AG10803 (cell line): ENCODE measurements around the gene LONP1.

ENCODE experiments used
- DNase-seq: peaks from one replicate; pipeline ENCODE4 v3.0.0; 2010; ENCODE audit warnings: low read depth
- H3K4me3 ChIP-seq: 2 replicates; pipeline ENCODE4 v1.5.1; 2011; ENCODE audit warnings: mild to moderate bottlenecking, low read length, control low read depth
- TF ChIP-seq, protein P1 (sequence below): conservative IDR thresholded peaks from 2 replicates; pipeline ENCODE4 v1.5.1; 2011; ENCODE audit warnings: mild to moderate bottlenecking, low read length, control low read depth, inconsistent platforms

The LONP1 gene

DNA sequence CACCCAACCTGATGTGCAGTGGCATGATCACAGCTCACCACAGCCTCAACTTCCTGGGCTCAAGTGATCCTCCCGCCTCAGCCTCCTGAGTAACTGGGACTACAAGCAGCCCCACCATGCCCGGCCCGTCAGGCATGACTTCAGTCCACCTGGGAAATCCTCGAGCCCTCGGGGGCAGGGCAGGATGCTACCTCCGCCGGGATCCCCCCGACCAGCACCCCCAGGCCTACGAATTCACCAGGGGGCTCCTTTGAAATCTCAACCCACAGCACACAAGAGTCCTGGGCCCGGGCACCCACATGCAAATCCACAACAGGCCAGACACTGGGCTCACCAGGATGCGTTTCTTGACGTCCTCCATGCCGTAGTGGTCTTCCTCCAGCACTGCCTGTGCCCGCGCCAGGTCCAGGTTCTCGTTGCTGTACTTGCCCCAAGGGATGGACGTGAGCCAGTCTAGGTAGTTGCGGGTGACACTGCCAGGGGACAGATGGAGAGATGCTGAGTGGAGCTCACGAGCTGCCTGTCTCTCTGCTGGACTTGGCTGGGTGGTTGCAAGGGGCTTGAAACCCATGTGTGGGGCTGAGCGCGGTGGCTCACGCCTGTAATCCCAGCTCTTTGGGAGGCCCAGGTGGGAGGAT is 19.4 kb downstream of the LONP1 start:
- DNase-seq: no peak
- TF ChIP-seq, protein P1, sequence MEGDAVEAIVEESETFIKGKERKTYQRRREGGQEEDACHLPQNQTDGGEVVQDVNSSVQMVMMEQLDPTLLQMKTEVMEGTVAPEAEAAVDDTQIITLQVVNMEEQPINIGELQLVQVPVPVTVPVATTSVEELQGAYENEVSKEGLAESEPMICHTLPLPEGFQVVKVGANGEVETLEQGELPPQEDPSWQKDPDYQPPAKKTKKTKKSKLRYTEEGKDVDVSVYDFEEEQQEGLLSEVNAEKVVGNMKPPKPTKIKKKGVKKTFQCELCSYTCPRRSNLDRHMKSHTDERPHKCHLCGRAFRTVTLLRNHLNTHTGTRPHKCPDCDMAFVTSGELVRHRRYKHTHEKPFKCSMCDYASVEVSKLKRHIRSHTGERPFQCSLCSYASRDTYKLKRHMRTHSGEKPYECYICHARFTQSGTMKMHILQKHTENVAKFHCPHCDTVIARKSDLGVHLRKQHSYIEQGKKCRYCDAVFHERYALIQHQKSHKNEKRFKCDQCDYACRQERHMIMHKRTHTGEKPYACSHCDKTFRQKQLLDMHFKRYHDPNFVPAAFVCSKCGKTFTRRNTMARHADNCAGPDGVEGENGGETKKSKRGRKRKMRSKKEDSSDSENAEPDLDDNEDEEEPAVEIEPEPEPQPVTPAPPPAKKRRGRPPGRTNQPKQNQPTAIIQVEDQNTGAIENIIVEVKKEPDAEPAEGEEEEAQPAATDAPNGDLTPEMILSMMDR: no peak
- no peak overlapping the region for H3K4me3 ChIP-seq

DNA sequence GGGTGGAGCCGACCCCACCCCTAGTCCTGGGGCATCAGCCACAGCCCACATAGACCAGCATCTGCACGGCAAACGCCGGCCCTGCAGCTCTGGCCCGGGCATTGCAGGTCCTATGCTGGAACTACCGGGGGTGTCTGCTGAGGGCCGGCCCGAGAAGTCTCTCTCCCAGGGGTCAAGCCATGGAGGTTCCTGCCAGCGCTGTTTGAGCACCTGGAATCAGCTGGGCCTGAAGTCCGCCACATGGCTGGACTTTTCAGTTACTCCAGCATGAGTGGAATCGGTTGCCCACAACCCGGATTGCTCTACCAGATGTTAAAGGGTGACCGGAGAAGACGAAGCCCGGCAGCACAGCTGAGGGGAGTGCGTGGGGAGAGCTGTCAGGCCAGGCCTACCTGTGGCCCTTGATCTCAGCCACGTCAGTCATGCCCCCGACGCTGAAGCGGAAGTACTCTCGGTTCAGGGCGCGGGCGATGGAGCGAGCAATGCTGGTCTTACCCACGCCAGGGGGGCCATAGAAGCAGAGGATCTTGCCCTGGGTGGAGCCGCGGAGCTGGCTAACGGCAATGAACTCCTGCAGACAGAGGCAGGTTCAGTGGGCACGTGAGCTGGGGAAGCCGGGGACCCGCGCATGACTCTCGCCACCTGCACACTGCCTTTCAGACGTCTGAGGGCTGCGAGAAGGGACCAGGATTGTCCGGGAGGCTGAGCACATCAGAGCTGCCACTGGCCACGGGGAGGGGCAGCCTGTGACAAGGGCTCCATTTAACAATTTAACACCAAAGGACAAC is 21.1 kb downstream of the LONP1 start:
- DNase-seq: no peak
- TF ChIP-seq, protein P1: no peak
- H3K4me3 ChIP-seq: no peak overlapping the region

DNA sequence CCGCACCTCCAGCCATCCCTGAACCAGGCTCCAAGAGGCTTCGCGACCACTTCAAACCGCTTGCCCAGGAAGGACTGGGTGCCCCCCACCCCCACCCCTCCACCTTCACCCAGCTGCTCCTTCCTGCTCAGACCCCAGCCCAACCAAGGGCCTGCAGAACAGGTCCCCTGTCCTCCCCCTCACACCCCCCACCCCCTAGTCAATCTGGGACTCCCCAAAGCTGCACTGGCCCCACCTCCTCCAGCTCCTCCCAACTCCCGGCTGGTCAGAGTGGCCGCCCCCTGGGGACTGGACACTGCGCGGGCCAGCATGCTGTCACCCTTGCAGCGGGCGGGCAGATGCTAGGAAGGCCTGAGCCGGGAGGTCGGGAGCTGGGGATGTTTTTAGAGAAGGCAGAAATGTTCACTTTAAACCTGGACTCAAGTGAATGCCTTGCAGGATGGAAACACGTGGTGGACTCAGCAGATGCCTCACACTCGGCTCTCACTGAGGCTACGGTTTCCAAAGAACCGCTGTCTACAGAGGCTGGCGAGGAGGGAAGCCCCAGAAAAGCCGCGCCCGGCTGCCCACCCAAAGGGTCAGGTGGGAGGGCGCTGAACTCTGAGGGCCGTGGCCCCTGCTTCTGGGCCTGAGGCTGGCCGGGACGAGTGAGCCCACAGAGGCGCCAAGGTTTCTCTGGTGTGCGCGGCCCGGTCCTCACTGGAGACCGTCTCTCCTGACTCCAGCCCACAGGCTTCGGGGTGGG is 21.9 kb downstream of the LONP1 start:
- DNase-seq: no peak
- TF ChIP-seq, protein P1: no peak
- H3K4me3 ChIP-seq: no peak overlapping the region

DNA sequence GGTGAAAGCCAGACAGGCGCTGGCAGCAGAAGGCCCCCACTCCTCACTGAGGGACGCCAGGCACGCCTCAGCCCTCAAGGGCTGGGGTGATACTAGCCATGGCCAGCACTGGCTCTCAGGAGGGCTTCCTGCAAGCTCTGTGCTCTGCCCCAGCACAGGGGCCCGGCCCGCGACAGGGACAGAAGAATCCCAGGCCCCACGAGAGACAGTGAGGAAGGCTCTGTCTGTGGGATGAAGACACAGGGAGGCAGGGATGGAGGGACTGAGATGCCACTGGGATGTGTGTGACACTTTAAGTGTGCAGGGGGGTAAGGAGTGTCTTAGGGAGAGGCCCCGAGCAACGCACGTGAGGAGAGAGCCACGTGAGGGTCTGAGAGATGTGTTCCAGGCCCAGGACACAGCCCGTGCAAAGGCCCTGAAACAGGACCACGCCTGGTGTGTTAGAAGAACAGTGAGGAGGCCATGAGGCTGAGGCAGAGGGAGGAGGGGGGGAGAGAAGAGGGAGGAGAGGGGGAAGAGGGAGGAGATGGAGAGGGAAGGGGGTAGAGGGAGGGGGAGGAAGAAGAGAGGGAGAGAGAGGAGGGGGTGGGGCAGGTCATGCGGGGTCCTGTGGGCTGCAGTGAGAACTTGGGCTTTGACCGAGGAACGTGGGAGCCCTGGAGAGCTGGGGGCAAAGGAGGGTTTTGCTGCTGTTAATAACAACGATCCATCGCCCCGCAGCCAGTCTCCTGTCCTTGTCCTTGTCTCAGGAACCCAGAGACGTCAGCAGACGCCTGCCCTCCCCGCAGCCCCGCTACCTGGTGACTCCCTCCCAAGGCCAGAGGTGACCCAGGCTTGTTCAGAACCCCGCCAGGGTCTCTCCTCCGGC is 22.7 kb downstream of the LONP1 start:
- DNase-seq: no peak
- no peak overlapping the region for H3K4me3 ChIP-seq
- TF ChIP-seq, protein P1: no peak

DNA sequence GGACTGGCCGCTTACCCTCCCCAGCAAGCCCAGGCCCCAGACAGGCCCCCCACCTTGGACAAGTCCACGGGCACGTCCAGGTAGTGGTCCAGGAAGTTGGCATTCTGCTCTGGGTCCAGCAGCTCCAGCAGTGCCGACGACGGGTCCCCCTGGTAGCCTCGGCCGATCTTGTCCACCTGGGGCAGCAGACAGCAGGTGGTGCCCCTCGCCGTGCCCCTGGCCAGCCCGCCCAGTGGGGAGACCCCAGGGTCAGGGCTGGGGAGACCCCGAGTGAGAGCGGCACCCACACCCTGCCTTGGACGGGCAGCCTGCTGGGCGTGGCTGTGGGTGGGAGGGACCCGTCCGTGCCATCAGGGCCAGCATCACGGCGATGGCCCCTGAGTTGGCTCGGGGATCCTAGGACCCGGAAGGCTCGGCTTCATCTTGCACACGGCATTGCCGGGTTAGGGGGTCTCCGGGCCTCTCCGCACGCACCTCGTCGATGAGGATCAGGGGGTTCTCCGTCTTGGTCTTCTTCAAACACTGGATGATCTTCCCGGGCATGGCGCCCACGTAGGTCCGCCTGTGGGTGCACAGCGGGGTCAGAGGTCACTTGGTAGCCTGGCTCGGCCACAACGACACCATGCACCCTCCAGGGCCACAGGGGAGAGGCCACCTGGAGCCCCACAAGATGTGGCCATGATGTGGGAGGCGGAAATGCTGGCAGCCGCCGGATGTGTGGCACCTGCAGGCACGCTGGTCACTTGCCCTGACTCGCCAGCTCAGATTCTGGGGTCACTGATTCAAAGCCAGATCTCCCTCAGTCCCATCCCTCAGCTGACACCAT is 23.5 kb downstream of the LONP1 start:
- TF ChIP-seq, protein P1: no peak
- H3K4me3 ChIP-seq: no peak overlapping the region
- DNase-seq: no peak

DNA sequence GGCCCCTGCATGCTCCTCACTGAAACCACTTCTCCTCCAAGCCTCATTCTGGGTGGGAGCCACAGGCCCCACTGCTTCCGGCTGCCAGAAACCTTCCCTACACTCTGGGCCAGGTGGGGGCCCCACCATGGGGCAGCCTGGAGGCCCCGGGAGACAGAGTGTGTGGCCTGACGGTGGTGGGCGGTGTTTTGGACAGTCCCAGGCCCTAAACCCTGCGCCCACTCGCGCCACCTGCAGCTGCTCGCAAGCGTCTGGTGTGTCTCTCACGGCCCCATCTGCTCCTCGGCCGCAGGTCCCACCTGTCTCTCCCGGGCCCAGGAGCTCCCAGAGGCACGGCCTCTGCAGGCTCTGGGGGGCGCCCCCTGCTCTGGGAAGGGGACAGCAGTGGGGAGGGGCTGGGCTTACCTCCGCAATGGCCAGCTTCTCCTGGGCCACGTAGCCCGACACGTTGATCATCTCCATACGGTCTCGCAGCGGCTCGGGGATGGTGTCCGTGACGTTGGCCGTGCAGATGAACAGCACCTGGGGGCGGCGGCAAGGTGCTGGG is 24.2 kb downstream of the LONP1 start:
- DNase-seq: no peak
- no peak overlapping the region for H3K4me3 ChIP-seq
- TF ChIP-seq, protein P1: no peak
